Tibial artery (tissue), 4 donors: ENCODE data around the gene KCNMA1.

ENCODE experiments used
- DNase-seq, 2 donors: peaks; one replicate each; pipeline ENCODE4 v3.0.0-alpha.2; 2019
- H3K27ac ChIP-seq, 2 donors: fragments of 200-600 bp; sonication (generic) in 1 of 2; 1 replicate in 1 of 2; 2 replicates in 1 of 2; pipeline ENCODE4 v1.5.1; 2018 to 2019; ENCODE audit warnings: mild to moderate bottlenecking in 1 of 2
- H3K27me3 ChIP-seq, 2 donors: fragments of 200-600 bp; sonication (generic) in 1 of 2; one replicate each; pipeline versions ENCODE4 v1.5.1 to v1.6.0; 2016 to 2019
- H3K36me3 ChIP-seq, 3 donors: fragments of 200-600 bp; sonication (generic) in 2 of 3; one replicate each; pipeline ENCODE4 v1.5.1; 2016 to 2019; ENCODE audit warnings: mild to moderate bottlenecking in 2 of 3
- H3K4me1 ChIP-seq, 4 donors: fragments of 200-600 bp; sonication (generic) in 2 of 4; 1 replicate in 3 of 4; 2 replicates in 1 of 4; pipeline ENCODE4 v1.5.1; 2016 to 2019
- H3K4me3 ChIP-seq, 2 donors: fragments of 200-600 bp; sonication (generic) in 1 of 2; 1 replicate in 1 of 2; 2 replicates in 1 of 2; pipeline ENCODE4 v1.5.1; 2018 to 2019; ENCODE audit warnings: mild to moderate bottlenecking in 2 of 2
- H3K9me3 ChIP-seq, 3 donors: fragments of 200-600 bp; sonication (generic) in 1 of 3; one replicate each; pipeline ENCODE4 v1.5.1; 2016 to 2019
- CTCF ChIP-seq, 2 experiments: fragments of 200-600 bp in 1 of 2; fragments of 450-650 bp in 1 of 2; IDR thresholded peaks; one replicate each; pipeline ENCODE4 v1.5.1; 2017 to 2019; ENCODE audit warnings: antibody characterized with exemption in 2 of 2, mild to moderate bottlenecking in 1 of 2, moderate library complexity in 1 of 2
- intact Hi-C: fragments of 100-400 bp; cut with DNase I; formaldehyde crosslinking; loops from one replicate; pipeline ENCODE4 v1.15.0; 2023; ENCODE audit warnings: low total_unique reads

Gene KCNMA1

GRCh38 chr10:77192402-77192801 lies 445.2 kb downstream of the KCNMA1 start:
- H3K4me3 ChIP-seq: no peak overlapping the region
- TF ChIP-seq CTCF (IDR thresholded peaks at IDR 0.05): no peak
- H3K27ac ChIP-seq: peak overlapping the region; percentile 72 to 76
- H3K9me3 ChIP-seq: no peaks in the 10 kb centered on the region
- H3K36me3 ChIP-seq: no peaks in the 10 kb centered on the region
- intact Hi-C loops: no loop called here
- H3K27me3 ChIP-seq: no peaks in the 10 kb centered on the region
- H3K4me1 ChIP-seq: peaks cover 0 to 67% (median 22%) of the 10 kb centered on the region in 4 donors
- no peak for DNase-seq

DNA sequence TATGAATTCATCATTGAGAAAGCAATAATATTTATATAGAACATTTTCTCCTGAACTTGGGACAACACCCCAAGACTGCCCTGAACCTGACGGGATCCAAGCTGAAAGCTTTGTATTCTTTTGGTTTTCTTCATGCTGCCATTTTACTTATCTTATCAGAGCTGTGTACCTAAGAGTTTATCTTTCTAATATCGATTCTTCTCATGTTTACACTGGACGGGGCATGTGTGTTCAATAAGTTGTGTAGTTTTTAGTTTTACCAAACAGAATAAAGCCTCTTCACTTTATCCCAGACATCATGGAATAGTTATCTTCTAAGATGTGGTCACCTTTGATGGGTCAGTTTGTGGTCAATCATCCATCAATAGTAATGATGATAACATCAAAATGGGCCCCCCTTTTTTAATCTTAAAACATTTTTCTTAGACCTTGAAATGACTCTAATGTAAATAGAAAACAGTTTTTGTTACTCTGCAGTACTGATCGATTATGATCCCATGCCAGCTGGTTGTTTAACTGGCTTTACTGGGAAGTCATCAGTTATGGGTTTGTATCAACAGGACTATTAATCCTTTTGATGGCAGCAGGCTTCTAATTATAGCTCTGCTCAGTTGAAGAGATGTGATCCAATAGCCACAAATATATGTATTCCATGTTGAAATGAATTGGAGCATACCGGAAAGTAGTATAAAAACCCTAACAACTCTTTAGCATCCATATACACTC lies 446.1 kb downstream of the KCNMA1 start:
- Histone ChIP-seq H3K36me3 (no peaks in the 10 kb centered on the region), H3K4me3 (no peak overlapping the region), H3K27ac (no peak overlapping the region), H3K4me1 (peaks cover 0 to 64% (median 21%) of the 10 kb centered on the region in 4 donors), H3K27me3 (no peaks in the 10 kb centered on the region), H3K9me3 (no peaks in the 10 kb centered on the region)
- no peak for DNase-seq
- no peak for TF ChIP-seq CTCF (IDR thresholded peaks at IDR 0.05)
- intact Hi-C loops: no loop called here

GRCh38 chr10:77190291-77190690 lies 447.3 kb downstream of the KCNMA1 start:
- H3K4me3 ChIP-seq: no peak overlapping the region
- no peak for DNase-seq
- H3K27me3 ChIP-seq: no peaks in the 10 kb centered on the region
- H3K27ac ChIP-seq: no peak overlapping the region
- no peaks in the 10 kb centered on the region for H3K9me3 ChIP-seq
- TF ChIP-seq CTCF (IDR thresholded peaks at IDR 0.05): no peak
- H3K36me3 ChIP-seq: no peaks in the 10 kb centered on the region
- peaks cover 0 to 58% (median 16%) of the 10 kb centered on the region in 4 donors for H3K4me1 ChIP-seq
- intact Hi-C loops: no loop called here

DNA sequence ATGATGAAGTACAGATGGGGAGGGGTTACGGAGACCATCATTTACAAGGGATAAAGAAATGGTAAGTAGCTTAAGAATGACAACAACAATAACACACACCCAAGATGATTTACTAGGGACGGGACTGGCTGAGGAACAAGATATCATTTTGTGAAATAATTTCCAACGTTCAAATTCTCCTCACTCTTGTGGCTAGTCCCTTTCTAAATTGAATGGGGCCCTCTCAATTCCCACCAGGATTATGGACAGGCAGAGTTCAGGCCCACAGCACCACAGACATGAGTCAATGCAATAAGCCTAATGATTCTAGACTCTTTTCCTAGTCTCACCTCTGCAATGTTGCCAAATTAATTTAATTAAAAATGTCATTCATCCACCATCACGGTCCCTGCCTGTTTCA lies 448.1 kb downstream of the KCNMA1 start:
- intact Hi-C loops: no loop called here
- Histone ChIP-seq H3K36me3 (peaks cover 0 to 3% (median 0%) of the 10 kb centered on the region in 3 donors), H3K4me3 (no peak overlapping the region), H3K4me1 (peaks cover 0 to 51% (median 13%) of the 10 kb centered on the region in 4 donors), H3K27me3 (no peaks in the 10 kb centered on the region), H3K9me3 (no peaks in the 10 kb centered on the region), H3K27ac (no peak overlapping the region)
- no peak for TF ChIP-seq CTCF (IDR thresholded peaks at IDR 0.05)
- no peak for DNase-seq

DNA sequence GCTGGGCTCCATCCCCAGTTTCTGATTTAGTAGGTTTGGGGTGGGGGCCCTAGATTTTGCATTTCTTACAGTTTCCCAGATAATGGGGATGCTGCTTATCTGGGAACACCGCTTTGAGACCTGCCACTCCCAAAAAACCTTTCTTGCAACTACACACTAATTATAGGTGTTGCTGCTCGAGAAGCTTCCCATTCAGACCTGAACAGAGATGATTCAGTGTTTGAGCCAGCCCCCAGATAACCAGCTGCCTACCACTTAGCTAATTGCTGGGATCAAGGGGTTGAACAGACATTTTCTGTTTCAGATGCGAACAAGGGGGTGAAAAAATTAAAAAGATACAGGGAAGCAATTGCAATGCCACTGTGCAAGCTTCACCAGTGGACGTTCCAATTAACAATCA lies 448.5 kb downstream of the KCNMA1 start:
- Histone ChIP-seq H3K36me3 (peaks cover 0 to 6% (median 0%) of the 10 kb centered on the region in 3 donors), H3K27ac (no peak overlapping the region), H3K4me3 (no peak overlapping the region), H3K9me3 (no peaks in the 10 kb centered on the region), H3K4me1 (peaks cover 0 to 47% (median 8%) of the 10 kb centered on the region in 4 donors), H3K27me3 (no peaks in the 10 kb centered on the region)
- DNase-seq: no peak
- no peak for TF ChIP-seq CTCF (IDR thresholded peaks at IDR 0.05)
- intact Hi-C loops: no loop called here
